GM10266 (cell line): Measurements from ENCODE around the gene PRTFDC1.
"Not testable (repeated sequence)": the region's sequence is repeated elsewhere in the genome, so short reads cannot be mapped to it uniquely, and the experiment has no call there.

Source experiments
- DNase-seq: peaks from one replicate; pipeline ENCODE4 v3.0.0; 2012; ENCODE audit errors: extremely low spot score
- TF ChIP-seq, protein P1 (sequence below): IDR thresholded peaks from 2 replicates; pipeline ENCODE4 v1.5.1; 2012; ENCODE audit warnings: mild to moderate bottlenecking, low read depth; ENCODE audit not compliant: control insufficient read depth, insufficient read depth; ENCODE audit errors: missing control alignments

Gene PRTFDC1

GRCh38 chr10:24958091-24958720 is 5.8 kb upstream of the PRTFDC1 start:
- no peak for DNase-seq
- TF ChIP-seq, protein P1, sequence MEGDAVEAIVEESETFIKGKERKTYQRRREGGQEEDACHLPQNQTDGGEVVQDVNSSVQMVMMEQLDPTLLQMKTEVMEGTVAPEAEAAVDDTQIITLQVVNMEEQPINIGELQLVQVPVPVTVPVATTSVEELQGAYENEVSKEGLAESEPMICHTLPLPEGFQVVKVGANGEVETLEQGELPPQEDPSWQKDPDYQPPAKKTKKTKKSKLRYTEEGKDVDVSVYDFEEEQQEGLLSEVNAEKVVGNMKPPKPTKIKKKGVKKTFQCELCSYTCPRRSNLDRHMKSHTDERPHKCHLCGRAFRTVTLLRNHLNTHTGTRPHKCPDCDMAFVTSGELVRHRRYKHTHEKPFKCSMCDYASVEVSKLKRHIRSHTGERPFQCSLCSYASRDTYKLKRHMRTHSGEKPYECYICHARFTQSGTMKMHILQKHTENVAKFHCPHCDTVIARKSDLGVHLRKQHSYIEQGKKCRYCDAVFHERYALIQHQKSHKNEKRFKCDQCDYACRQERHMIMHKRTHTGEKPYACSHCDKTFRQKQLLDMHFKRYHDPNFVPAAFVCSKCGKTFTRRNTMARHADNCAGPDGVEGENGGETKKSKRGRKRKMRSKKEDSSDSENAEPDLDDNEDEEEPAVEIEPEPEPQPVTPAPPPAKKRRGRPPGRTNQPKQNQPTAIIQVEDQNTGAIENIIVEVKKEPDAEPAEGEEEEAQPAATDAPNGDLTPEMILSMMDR = no peak

DNA sequence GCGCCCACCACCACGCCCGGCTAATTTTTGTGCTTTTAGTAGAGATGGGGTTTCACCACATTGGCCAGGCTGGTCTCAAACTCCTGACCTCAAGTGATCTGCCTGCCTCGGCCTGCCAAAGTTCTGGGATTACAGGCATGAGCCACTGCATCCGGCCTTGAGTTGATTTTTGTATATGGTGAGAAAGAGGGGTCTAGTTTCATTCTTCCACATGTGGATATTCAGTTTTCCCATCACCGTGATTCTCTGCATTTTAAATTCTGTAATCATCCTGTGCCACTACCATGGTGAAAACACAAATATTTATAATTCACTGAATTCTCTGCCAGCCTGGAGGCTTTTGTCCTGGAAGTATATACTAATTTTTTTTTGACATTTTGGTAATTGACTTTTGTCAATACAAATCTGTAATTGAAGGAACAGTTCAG is 5.2 kb upstream of the PRTFDC1 start:
- not testable (repeated sequence) for DNase-seq

DNA sequence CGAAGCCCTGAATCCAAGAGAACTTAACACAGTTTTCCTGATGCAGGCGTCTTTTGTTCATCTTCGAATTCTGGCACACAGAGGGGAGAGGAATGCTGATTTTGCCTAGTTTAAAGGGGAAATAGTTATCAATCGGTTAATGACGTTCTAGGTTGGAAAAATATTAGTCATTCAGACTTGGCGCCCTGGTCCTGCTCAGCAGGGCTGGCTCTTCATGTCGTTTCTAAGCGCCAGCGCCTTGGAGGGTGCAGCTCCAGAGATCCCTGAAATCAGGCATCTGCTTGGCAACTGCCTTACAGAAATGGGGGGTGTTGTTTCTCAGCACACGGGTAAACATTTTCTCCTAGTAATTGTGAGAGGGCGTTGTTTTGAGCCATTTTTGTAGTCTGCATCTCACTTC is 1.3 kb upstream of the PRTFDC1 start:
- no peak for DNase-seq
- TF ChIP-seq, protein P1 = no peak

GRCh38 chr10:24952707-24953645 is 570 bp upstream of the PRTFDC1 start:
- peak; percentile 69 for DNase-seq
- TF ChIP-seq, protein P1 = peak; percentile 75

GRCh38 chr10:24951201-24952142 is 934 bp downstream of the PRTFDC1 start:
- TF ChIP-seq, protein P1 = no peak
- DNase-seq = peak; percentile 27

DNA sequence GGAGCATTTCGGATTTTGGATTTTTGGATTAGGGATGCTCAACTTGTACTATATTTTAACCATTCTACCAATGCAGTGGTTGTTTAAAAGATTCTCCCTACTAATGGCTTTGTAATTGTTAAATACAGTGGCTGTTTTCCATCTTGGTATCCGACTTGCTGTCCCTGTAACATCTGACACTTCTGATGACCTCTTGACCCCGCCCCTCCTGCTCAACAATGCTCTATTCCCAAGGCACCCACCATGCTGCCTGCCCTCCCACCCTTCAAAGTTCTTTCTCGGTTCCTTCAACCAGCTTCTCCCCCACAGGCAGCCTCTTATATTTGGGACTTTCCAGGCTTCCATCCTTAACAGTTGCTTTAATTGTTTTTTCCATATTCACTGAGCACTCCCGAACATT is 2.0 kb downstream of the PRTFDC1 start:
- DNase-seq = no peak
- TF ChIP-seq, protein P1 = no peak

DNA sequence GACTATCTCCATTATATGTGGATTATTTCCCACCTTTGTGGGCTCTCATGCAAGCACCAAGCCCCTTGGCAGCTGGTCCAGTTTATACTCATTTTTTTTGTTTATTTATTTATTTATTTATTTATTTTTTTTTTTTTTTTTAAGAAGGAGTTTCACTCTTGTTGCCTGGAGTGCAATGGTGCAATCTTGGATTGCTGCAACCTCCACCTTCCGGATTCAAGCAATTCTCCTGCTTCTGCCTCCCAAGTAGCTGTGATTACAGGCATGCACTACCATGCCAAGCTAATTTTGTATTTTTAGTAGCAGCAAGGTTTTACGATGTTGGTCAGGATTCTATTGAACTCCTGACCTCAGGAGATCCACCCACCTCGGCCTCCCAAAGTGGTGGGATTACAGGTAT is 2.8 kb downstream of the PRTFDC1 start:
- no peak for DNase-seq
- TF ChIP-seq, protein P1 = no peak
